ENCODE data around the gene DYNLT2B.

GRCh38 chr3:196336319-196337145, 18.5 kb upstream of the DYNLT2B start:
- no peak for TF ChIP-seq POLR2A (IDR thresholded peaks at IDR 0.05)
- TF ChIP-seq, protein P1, sequence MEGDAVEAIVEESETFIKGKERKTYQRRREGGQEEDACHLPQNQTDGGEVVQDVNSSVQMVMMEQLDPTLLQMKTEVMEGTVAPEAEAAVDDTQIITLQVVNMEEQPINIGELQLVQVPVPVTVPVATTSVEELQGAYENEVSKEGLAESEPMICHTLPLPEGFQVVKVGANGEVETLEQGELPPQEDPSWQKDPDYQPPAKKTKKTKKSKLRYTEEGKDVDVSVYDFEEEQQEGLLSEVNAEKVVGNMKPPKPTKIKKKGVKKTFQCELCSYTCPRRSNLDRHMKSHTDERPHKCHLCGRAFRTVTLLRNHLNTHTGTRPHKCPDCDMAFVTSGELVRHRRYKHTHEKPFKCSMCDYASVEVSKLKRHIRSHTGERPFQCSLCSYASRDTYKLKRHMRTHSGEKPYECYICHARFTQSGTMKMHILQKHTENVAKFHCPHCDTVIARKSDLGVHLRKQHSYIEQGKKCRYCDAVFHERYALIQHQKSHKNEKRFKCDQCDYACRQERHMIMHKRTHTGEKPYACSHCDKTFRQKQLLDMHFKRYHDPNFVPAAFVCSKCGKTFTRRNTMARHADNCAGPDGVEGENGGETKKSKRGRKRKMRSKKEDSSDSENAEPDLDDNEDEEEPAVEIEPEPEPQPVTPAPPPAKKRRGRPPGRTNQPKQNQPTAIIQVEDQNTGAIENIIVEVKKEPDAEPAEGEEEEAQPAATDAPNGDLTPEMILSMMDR (IDR thresholded peaks at IDR 0.05) = no peak

All from transverse colon (tissue), 3 donors.